ENCODE data around the gene GSG1L2. TPM values are rescaled to one million over a fixed set of nuclear protein-coding genes. Genes with fewer than 3 reads are reported as not detected.

GSG1L2 gene
- total RNA-seq (not detected), polyA plus RNA-seq (not detected)

GRCh38 chr17:9821921-9822320 is at the start of gene GSG1L2:
TSS of gene GSG1L2 (minus strand) at chr17:9822079. CDS start at chr17:9822071, 8 bp downstream.
- no peak for DNase-seq (ENCODE audit: low spot score)
- TF ChIP-seq TAF1 (conservative IDR thresholded peaks at IDR 0.05): no peak
- no peak for TF ChIP-seq MAX (IDR thresholded peaks at IDR 0.05)
- no peak for TF ChIP-seq EGR1 (IDR thresholded peaks at IDR 0.05; ENCODE audit: low read depth in 2 of 2)
- no peak for TF ChIP-seq RXRA (IDR thresholded peaks at IDR 0.05)
- no peak for TF ChIP-seq HNF4A (conservative IDR thresholded peaks at IDR 0.05)
- no peak for TF ChIP-seq REST (IDR thresholded peaks at IDR 0.05)
- TF ChIP-seq CTCF (IDR thresholded peaks at IDR 0.05; ENCODE audit: low read depth, low read length, missing input control): no peak
- no peak for TF ChIP-seq GABPA (IDR thresholded peaks at IDR 0.05 in 1 of 2, conservative IDR thresholded peaks at IDR 0.05 in 1 of 2)
- TF ChIP-seq NR2F2 (IDR thresholded peaks at IDR 0.05): no peak
- no peak for TF ChIP-seq YY1 (IDR thresholded peaks at IDR 0.05)
- TF ChIP-seq RAD21 (IDR thresholded peaks at IDR 0.05): no peak
- TF ChIP-seq ZBTB33 (IDR thresholded peaks at IDR 0.05): no peak
- no peak for TF ChIP-seq SP1 (IDR thresholded peaks at IDR 0.05)
- TF ChIP-seq JUND (IDR thresholded peaks at IDR 0.05): no peak
- TF ChIP-seq HNF4G (IDR thresholded peaks at IDR 0.05): no peak
- no peak for TF ChIP-seq FOXA2 (IDR thresholded peaks at IDR 0.05)
- Histone ChIP-seq H3K4me1 (ENCODE audit: control insufficient read depth in 4 of 4, insufficient read depth in 4 of 4, low read length in 3 of 4) (no peaks in the 10 kb centered on the region), H3K9ac (ENCODE audit: low read depth in 1 of 2, low read length in 2 of 2) (no peak within 1 kb of the TSS), H3K27ac (ENCODE audit: low read depth in 1 of 2, low read length in 2 of 2) (no peak within 1 kb of the TSS), H3K4me3 (ENCODE audit: low read depth in 1 of 3, low read length in 3 of 3) (no peak within 1 kb of the TSS), H3K27me3 (ENCODE audit: control insufficient read depth in 4 of 4, insufficient read depth in 4 of 4, low read length in 3 of 4) (no peaks in the 10 kb centered on the region), H3K9me3 (ENCODE audit: control insufficient read depth in 4 of 4, low read length in 3 of 4) (no peaks in the 10 kb centered on the region), H3K36me3 (ENCODE audit: control insufficient read depth in 4 of 4, insufficient read depth in 3 of 4, low read depth in 1 of 4, low read length in 3 of 4) (no peaks in the 10 kb centered on the region)
- WGBS: 65% methylated on average over 15 of the region's 15 CpGs

GRCh38 chr17:9868552-9868951 is 46.7 kb upstream of the GSG1L2 start:
- H3K36me3 ChIP-seq (ENCODE audit: control insufficient read depth in 4 of 4, insufficient read depth in 3 of 4, low read depth in 1 of 4, low read length in 3 of 4): no peaks in the 10 kb centered on the region
- H3K27me3 ChIP-seq (ENCODE audit: control insufficient read depth in 4 of 4, insufficient read depth in 4 of 4, low read length in 3 of 4): no peaks in the 10 kb centered on the region
- H3K9ac ChIP-seq (ENCODE audit: low read depth in 1 of 2, low read length in 2 of 2): no peak overlapping the region
- no peak overlapping the region for H3K27ac ChIP-seq (ENCODE audit: low read depth in 1 of 2, low read length in 2 of 2)
- no peak overlapping the region for H3K4me3 ChIP-seq (ENCODE audit: low read depth in 1 of 3, low read length in 3 of 3)
- WGBS: 80% methylated on average over 3 of the region's 3 CpGs
- DNase-seq (ENCODE audit: low spot score): no peak
- no peak for TF ChIP-seq MAX (IDR thresholded peaks at IDR 0.05)
- TF ChIP-seq RXRA (IDR thresholded peaks at IDR 0.05): no peak
- TF ChIP-seq NR2F2 (IDR thresholded peaks at IDR 0.05): no peak
- no peak for TF ChIP-seq RAD21 (IDR thresholded peaks at IDR 0.05)
- TF ChIP-seq CTCF (IDR thresholded peaks at IDR 0.05; ENCODE audit: low read depth, low read length, missing input control): no peak
- TF ChIP-seq SP1 (IDR thresholded peaks at IDR 0.05): no peak
- TF ChIP-seq FOXA1 (IDR thresholded peaks at IDR 0.05): no peak
- TF ChIP-seq YY1 (IDR thresholded peaks at IDR 0.05): no peak
- no peak for TF ChIP-seq REST (IDR thresholded peaks at IDR 0.05)
- no peak for TF ChIP-seq ATF3 (IDR thresholded peaks at IDR 0.05)
- no peak for TF ChIP-seq HNF4A (conservative IDR thresholded peaks at IDR 0.05)
- no peaks in the 10 kb centered on the region for H3K4me1 ChIP-seq (ENCODE audit: control insufficient read depth in 4 of 4, insufficient read depth in 4 of 4, low read length in 3 of 4)
- peaks cover 0 to 2% (median 0%) of the 10 kb centered on the region in 4 donors for H3K9me3 ChIP-seq (ENCODE audit: control insufficient read depth in 4 of 4, low read length in 3 of 4)

Measured in liver (tissue), 9 donors.